NT2/D1 (cell line): ENCODE results near the gene EFNA2.

ENCODE experiments used
- SUZ12 ChIP-seq: IDR thresholded peaks from 2 replicates; pipeline ENCODE4 v1.6.1; 2011; ENCODE audit not compliant: insufficient read length, insufficient read depth; ENCODE audit errors: extremely low read depth
- YY1 ChIP-seq: IDR thresholded peaks from 2 replicates; pipeline ENCODE4 v1.6.1; 2011; ENCODE audit not compliant: insufficient read length, insufficient read depth
- ZNF274 ChIP-seq: IDR thresholded peaks from 2 replicates; pipeline ENCODE4 v1.6.1; 2011; ENCODE audit warnings: mild to moderate bottlenecking, low read depth, low read length

GRCh38 chr19:1321539-1321938 lies 35.9 kb downstream of the EFNA2 start:
- TF ChIP-seq ZNF274 (no peak), YY1 (no peak), SUZ12 (no peak)
